ENCODE results near the gene SYNGAP1. TPM values are rescaled to one million over a fixed set of nuclear protein-coding genes. Genes with fewer than 3 reads are reported as not detected.
"Not testable (repeated sequence)": the region's sequence is repeated elsewhere in the genome, so short reads cannot be mapped to it uniquely, and the experiment has no call there.

SYNGAP1 gene
- total RNA-seq, 1 donor from 2014 or later: 48.6 TPM

GRCh38 chr6:33377171-33377570 lies 42.7 kb upstream of the SYNGAP1 start:
- no peaks in the 10 kb centered on the region for H3K27me3 Mint-ChIP-seq (ENCODE audit: unreplicated experiment)
- no peaks in the 10 kb centered on the region for H3K36me3 Mint-ChIP-seq (ENCODE audit: low read depth, unreplicated experiment)
- TF ChIP-seq, protein P1, sequence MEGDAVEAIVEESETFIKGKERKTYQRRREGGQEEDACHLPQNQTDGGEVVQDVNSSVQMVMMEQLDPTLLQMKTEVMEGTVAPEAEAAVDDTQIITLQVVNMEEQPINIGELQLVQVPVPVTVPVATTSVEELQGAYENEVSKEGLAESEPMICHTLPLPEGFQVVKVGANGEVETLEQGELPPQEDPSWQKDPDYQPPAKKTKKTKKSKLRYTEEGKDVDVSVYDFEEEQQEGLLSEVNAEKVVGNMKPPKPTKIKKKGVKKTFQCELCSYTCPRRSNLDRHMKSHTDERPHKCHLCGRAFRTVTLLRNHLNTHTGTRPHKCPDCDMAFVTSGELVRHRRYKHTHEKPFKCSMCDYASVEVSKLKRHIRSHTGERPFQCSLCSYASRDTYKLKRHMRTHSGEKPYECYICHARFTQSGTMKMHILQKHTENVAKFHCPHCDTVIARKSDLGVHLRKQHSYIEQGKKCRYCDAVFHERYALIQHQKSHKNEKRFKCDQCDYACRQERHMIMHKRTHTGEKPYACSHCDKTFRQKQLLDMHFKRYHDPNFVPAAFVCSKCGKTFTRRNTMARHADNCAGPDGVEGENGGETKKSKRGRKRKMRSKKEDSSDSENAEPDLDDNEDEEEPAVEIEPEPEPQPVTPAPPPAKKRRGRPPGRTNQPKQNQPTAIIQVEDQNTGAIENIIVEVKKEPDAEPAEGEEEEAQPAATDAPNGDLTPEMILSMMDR (IDR thresholded peaks at IDR 0.05; ENCODE audit: unreplicated experiment): no peak
- H3K4me1 Mint-ChIP-seq (ENCODE audit: unreplicated experiment): no peaks in the 10 kb centered on the region
- H3K27ac Mint-ChIP-seq (ENCODE audit: unreplicated experiment): no peak overlapping the region
- no peaks in the 10 kb centered on the region for H3K9me3 Mint-ChIP-seq (ENCODE audit: unreplicated experiment)
- no peak overlapping the region for H3K4me3 Mint-ChIP-seq (ENCODE audit: unreplicated experiment)
- DNase-seq (ENCODE audit: low spot score): no peak

DNA sequence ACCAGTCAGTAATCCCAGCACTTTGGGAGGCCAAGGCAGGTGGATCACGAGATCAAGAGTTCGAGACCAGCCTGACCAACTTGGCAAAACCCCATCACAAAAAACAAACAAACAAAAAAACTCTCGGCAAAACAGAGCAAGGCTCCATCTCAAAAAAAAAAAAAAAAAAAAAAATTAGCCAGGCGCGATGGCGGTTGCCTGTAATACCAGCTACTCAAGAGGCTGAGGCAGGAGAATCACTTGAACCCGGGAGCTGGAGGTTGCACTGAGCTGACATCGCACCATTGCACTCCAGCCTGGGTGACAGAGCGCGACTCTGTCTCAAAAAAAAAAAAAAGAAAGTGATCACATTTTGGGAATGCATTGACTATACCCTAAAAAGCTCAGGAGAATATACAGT lies 40.7 kb upstream of the SYNGAP1 start:
- H3K9me3 Mint-ChIP-seq (ENCODE audit: unreplicated experiment); H3K27me3 Mint-ChIP-seq (ENCODE audit: unreplicated experiment); H3K4me3 Mint-ChIP-seq (ENCODE audit: unreplicated experiment); H3K36me3 Mint-ChIP-seq (ENCODE audit: low read depth, unreplicated experiment); DNase-seq (ENCODE audit: low spot score); H3K27ac Mint-ChIP-seq (ENCODE audit: unreplicated experiment); H3K4me1 Mint-ChIP-seq (ENCODE audit: unreplicated experiment): not testable (repeated sequence)

DNA sequence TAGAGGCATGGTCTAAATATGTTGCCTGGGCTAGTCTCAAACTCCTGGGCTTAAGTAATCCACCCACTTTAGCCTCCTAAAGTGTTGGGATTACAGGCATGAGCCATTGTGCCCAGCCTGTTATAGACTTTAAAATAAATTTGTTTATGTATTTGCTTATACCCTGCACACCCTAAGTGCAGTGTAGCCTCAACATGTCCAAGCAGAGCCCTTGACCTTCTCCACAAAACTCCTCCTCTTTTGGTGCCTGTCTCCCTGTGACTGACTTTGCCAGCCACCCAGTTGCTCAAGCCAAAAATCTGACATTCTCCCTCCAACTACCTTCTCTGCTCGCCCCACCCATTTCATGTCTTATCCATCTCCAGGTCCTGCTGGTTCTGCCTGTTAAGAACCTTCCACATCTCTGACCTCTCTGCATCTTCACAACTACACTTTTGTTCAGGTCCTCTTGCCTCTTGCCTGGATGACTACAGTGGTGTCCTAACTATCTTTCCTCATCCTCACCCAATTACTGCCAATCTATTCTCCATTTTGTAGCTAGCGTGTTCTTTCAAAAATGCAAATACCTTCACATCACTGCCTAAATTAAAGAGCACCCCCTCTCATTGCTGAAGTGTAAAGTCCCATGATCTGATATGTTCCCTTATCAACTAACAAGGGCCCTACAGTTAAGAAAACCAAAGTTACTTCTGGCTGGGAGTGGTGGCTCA lies 39.4 kb upstream of the SYNGAP1 start:
- Mint-ChIP-seq H3K4me1 (ENCODE audit: unreplicated experiment) (no peaks in the 10 kb centered on the region), H3K27me3 (ENCODE audit: unreplicated experiment) (peaks cover 2% of the 10 kb centered on the region), H3K9me3 (ENCODE audit: unreplicated experiment) (no peaks in the 10 kb centered on the region), H3K27ac (ENCODE audit: unreplicated experiment) (no peak overlapping the region), H3K4me3 (ENCODE audit: unreplicated experiment) (no peak overlapping the region), H3K36me3 (ENCODE audit: low read depth, unreplicated experiment) (no peaks in the 10 kb centered on the region)
- TF ChIP-seq, protein P1 (IDR thresholded peaks at IDR 0.05; ENCODE audit: unreplicated experiment): no peak
- DNase-seq (ENCODE audit: low spot score): no peak

DNA sequence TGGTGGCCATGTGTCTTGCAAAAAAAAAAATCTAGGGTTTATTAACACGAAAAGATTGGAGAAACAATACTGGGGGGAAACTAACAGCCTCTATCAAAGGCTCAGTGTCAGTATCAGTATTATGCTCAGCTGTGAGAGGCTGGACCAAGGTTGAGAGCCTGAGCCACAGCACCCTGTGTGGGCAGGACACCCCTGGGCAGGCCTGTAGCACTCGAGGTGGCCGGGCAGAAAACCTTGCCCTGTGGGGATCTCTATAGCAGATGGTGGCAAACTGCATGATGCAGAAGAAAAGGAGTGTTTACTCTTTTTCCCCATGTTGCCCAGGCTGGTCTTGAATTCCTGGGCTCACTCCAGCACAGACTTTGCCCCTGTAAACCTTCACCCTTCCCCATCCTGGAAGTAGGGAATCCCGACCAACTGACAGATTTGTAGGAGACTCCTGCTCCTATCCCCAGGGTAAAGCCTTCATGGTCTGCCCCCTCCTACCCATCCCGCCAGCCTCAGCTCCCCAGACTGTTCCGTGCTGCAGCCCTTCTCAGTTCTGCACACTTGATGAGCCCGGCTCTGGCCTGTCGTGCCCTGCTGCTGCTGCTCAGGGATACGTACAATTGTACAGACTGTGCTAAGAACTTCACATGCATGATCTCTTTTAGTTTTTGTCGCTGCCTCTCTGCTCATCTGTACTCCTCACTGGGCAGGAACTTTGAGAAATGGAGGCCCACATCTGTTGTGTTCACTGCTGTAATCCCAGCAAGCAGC lies 36.3 kb upstream of the SYNGAP1 start:
- no peaks in the 10 kb centered on the region for H3K9me3 Mint-ChIP-seq (ENCODE audit: unreplicated experiment)
- no peak overlapping the region for H3K27ac Mint-ChIP-seq (ENCODE audit: unreplicated experiment)
- H3K36me3 Mint-ChIP-seq (ENCODE audit: low read depth, unreplicated experiment): no peaks in the 10 kb centered on the region
- DNase-seq (ENCODE audit: low spot score): no peak
- H3K27me3 Mint-ChIP-seq (ENCODE audit: unreplicated experiment): peaks cover 2% of the 10 kb centered on the region
- no peak overlapping the region for H3K4me3 Mint-ChIP-seq (ENCODE audit: unreplicated experiment)
- TF ChIP-seq, protein P1 (IDR thresholded peaks at IDR 0.05; ENCODE audit: unreplicated experiment): no peak
- H3K4me1 Mint-ChIP-seq (ENCODE audit: unreplicated experiment): no peaks in the 10 kb centered on the region

- peaks cover 2% of the 10 kb centered on the region for H3K27me3 Mint-ChIP-seq (ENCODE audit: unreplicated experiment)
- no peak overlapping the region for H3K27ac Mint-ChIP-seq (ENCODE audit: unreplicated experiment)
- H3K4me1 Mint-ChIP-seq (ENCODE audit: unreplicated experiment): no peaks in the 10 kb centered on the region
- H3K36me3 Mint-ChIP-seq (ENCODE audit: low read depth, unreplicated experiment): no peaks in the 10 kb centered on the region
- no peak for DNase-seq (ENCODE audit: low spot score)
- TF ChIP-seq, protein P1 (IDR thresholded peaks at IDR 0.05; ENCODE audit: unreplicated experiment): peak; percentile 25
- no peaks in the 10 kb centered on the region for H3K9me3 Mint-ChIP-seq (ENCODE audit: unreplicated experiment)
- H3K4me3 Mint-ChIP-seq (ENCODE audit: unreplicated experiment): no peak overlapping the region
These were observed 35.3 kb upstream of the SYNGAP1 start for GRCh38 chr6:33384581-33385020.
